Liver (tissue), 9 donors: ENCODE results near the gene DNMBP. TPM values are rescaled to one million over a fixed set of nuclear protein-coding genes. Genes with fewer than 3 reads are reported as not detected.

Experiments used
- DNase-seq: peaks from one replicate; pipeline ENCODE4 v3.0.0-alpha.2; 2017; ENCODE audit warnings: low spot score
- H3K27ac ChIP-seq, 2 donors: one replicate each; pipeline ENCODE4 v1.7.0; 2013; ENCODE audit warnings: inconsistent platforms in 2 of 2, low read length in 2 of 2, control low read depth in 1 of 2, low read depth in 1 of 2, mild to moderate bottlenecking in 1 of 2
- H3K27me3 ChIP-seq, 4 donors: one replicate each; pipeline versions ENCODE4 v1.6.1 to v1.7.0; 2013; ENCODE audit warnings: low read length in 3 of 4, inconsistent platforms in 1 of 4, mild to moderate bottlenecking in 1 of 4, moderate library complexity in 1 of 4; ENCODE audit not compliant: control insufficient read depth in 4 of 4, insufficient read depth in 4 of 4
- H3K36me3 ChIP-seq, 4 donors: one replicate each; pipeline versions ENCODE4 v1.6.1 to v1.7.0; 2013; ENCODE audit warnings: low read length in 3 of 4, mild to moderate bottlenecking in 3 of 4, low read depth in 1 of 4, moderate library complexity in 1 of 4; ENCODE audit not compliant: control insufficient read depth in 4 of 4, insufficient read depth in 3 of 4
- H3K4me1 ChIP-seq, 4 donors: one replicate each; pipeline versions ENCODE4 v1.6.1 to v1.7.0; 2013; ENCODE audit warnings: low read length in 3 of 4, mild to moderate bottlenecking in 3 of 4, moderate library complexity in 1 of 4; ENCODE audit not compliant: control insufficient read depth in 4 of 4, insufficient read depth in 4 of 4
- H3K4me3 ChIP-seq, 3 donors: one replicate each; pipeline versions ENCODE4 v1.6.1 to v1.7.0; 2013; ENCODE audit warnings: low read length in 3 of 3, control low read depth in 1 of 3, low read depth in 1 of 3, mild to moderate bottlenecking in 1 of 3
- H3K9ac ChIP-seq, 2 donors: one replicate each; pipeline ENCODE4 v1.7.0; 2013; ENCODE audit warnings: low read length in 2 of 2, mild to moderate bottlenecking in 2 of 2, moderate library complexity in 2 of 2, control low read depth in 1 of 2, low read depth in 1 of 2
- H3K9me3 ChIP-seq, 4 donors: one replicate each; pipeline versions ENCODE4 v1.6.1 to v1.7.0; 2013; ENCODE audit warnings: low read length in 3 of 4; ENCODE audit not compliant: control insufficient read depth in 4 of 4
- ATF3 ChIP-seq: IDR thresholded peaks from 2 replicates; pipeline ENCODE4 v1.6.1; 2016; ENCODE audit warnings: antibody characterized with exemption
- CTCF ChIP-seq: fragments of 150-350 bp; IDR thresholded peaks from 2 replicates; pipeline ENCODE4 v1.5.1; 2017; ENCODE audit warnings: improper control_type of control experiment, low read depth, low read length; ENCODE audit not compliant: missing input control
- EGR1 ChIP-seq, 2 donors: IDR thresholded peaks; 2 replicates each; pipeline ENCODE4 v1.6.1; 2016 to 2018; ENCODE audit warnings: antibody characterized with exemption in 2 of 2, low read depth in 2 of 2
- FOXA1 ChIP-seq: IDR thresholded peaks from 2 replicates; pipeline ENCODE4 v1.6.1; 2016; ENCODE audit warnings: antibody characterized with exemption
- FOXA2 ChIP-seq: IDR thresholded peaks from 2 replicates; pipeline ENCODE4 v1.6.1; 2016; ENCODE audit warnings: antibody characterized with exemption
- GABPA ChIP-seq, 2 donors: IDR thresholded peaks in 1 of 2; conservative IDR thresholded peaks in 1 of 2; 2 replicates each; pipeline ENCODE4 v1.6.1; 2016; ENCODE audit warnings: antibody characterized with exemption in 2 of 2, mild to moderate bottlenecking in 1 of 2, moderate library complexity in 1 of 2
- HNF4A ChIP-seq, 2 donors: conservative IDR thresholded peaks; 2 replicates each; pipeline ENCODE4 v1.6.1; 2016; ENCODE audit warnings: antibody characterized with exemption in 2 of 2, mild to moderate bottlenecking in 2 of 2
- JUND ChIP-seq, 2 donors: IDR thresholded peaks; 2 replicates each; pipeline ENCODE4 v1.6.1; 2016; ENCODE audit warnings: antibody characterized with exemption in 2 of 2
- NR2F2 ChIP-seq: IDR thresholded peaks from 2 replicates; pipeline ENCODE4 v1.6.1; 2016; ENCODE audit warnings: antibody characterized with exemption
- REST ChIP-seq: IDR thresholded peaks from 2 replicates; pipeline ENCODE4 v1.6.1; 2016; ENCODE audit warnings: antibody characterized with exemption, mild to moderate bottlenecking
- RXRA ChIP-seq, 2 donors: IDR thresholded peaks; 2 replicates each; pipeline ENCODE4 v1.6.1; 2017 to 2018; ENCODE audit warnings: antibody characterized with exemption in 2 of 2, mild to moderate bottlenecking in 1 of 2
- SP1 ChIP-seq: IDR thresholded peaks from 2 replicates; pipeline ENCODE4 v1.6.1; 2018; ENCODE audit warnings: antibody characterized with exemption, mild to moderate bottlenecking
- TAF1 ChIP-seq: conservative IDR thresholded peaks from 2 replicates; pipeline ENCODE4 v1.6.1; 2016; ENCODE audit warnings: antibody characterized with exemption, mild to moderate bottlenecking
- YY1 ChIP-seq: IDR thresholded peaks from 2 replicates; pipeline ENCODE4 v1.6.1; 2016; ENCODE audit warnings: antibody characterized with exemption, mild to moderate bottlenecking
- ZBTB33 ChIP-seq: IDR thresholded peaks from 2 replicates; pipeline ENCODE4 v1.6.1; 2016; ENCODE audit warnings: antibody characterized with exemption
- WGBS: extraction: QIAGEN DNeasy Blood & Tissue Kit; methylation state at CpG from one replicate; pipeline ENCODE4 v1.1.7; 2013; 5-methylcytosine and 5-hydroxymethylcytosine counted together
- polyA plus RNA-seq, 2 donors: library from polyadenylated mRNA; stranded (reverse) in 1 of 2; unstranded in 1 of 2; fragments of 200-250 nt in 1 of 2; fragments of >200 nt in 1 of 2; fragmentation: Nextera tagmentation in 1 of 2; extraction: Ambion mirVana in 1 of 2; gene quantifications; one replicate each; pipeline versions ENCODE4 v1.2.1 to v1.2.3, GENCODE V29; 2013 to 2015
- total RNA-seq, 2 donors: library from RNA; depleted of rRNA; stranded (reverse); fragments of >200 nt; gene quantifications; one replicate each; pipeline ENCODE4 v1.2.3, GENCODE V29; 2014
- donor health status: healthy.
- donor health status: healthy.
- donor health status: healthy.
- donor health status: healthy.
- donor health status: healthy.

DNMBP gene
- total and polyA plus RNA-seq, 4 donors = 3.8 to 12.6 (median 5.3) TPM

GRCh38 chr10:99915414-99915813 lies 94.3 kb downstream of the DNMBP start (continued):
- no peak for TF ChIP-seq REST

- H3K4me1 ChIP-seq = peaks cover 0 to 10% (median 5%) of the 10 kb centered on the region in 4 donors
- no peak overlapping the region for H3K9ac ChIP-seq
- no peak overlapping the region for H3K27ac ChIP-seq
These were observed 95.5 kb downstream of the DNMBP start for GRCh38 chr10:99914236-99914635.

More at GRCh38 chr10:99914236-99914635, 95.5 kb downstream of the DNMBP start:
- H3K27me3 ChIP-seq = no peaks in the 10 kb centered on the region
- no peak overlapping the region for H3K4me3 ChIP-seq
- no peak for TF ChIP-seq ATF3
- TF ChIP-seq JUND (IDR thresholded peaks at IDR 0.05) = no peak
- no peak for TF ChIP-seq TAF1
- TF ChIP-seq EGR1 (IDR thresholded peaks at IDR 0.05; ENCODE audit: low read depth in 2 of 2) = no peak
- no peak for TF ChIP-seq HNF4A (conservative IDR thresholded peaks at IDR 0.05)
- TF ChIP-seq GABPA (IDR thresholded peaks at IDR 0.05 in 1 of 2, conservative IDR thresholded peaks at IDR 0.05 in 1 of 2) = no peak
- no peak for TF ChIP-seq FOXA2
- no peak for TF ChIP-seq YY1
- TF ChIP-seq ZBTB33 = no peak
- TF ChIP-seq SP1 = no peak
- no peak for TF ChIP-seq FOXA1
- no peak for TF ChIP-seq NR2F2
- no peak for TF ChIP-seq RXRA (IDR thresholded peaks at IDR 0.05)
- no peak for TF ChIP-seq CTCF
- TF ChIP-seq REST = no peak
- H3K36me3 ChIP-seq = peaks cover 0 to under 1% (median 0%) of the 10 kb centered on the region in 4 donors
- 83% methylated on average over 3 of the region's 3 CpGs for WGBS
- no peaks in the 10 kb centered on the region for H3K9me3 ChIP-seq
- no peak for DNase-seq
